HepG2 (cell line): ENCODE measurements around the gene NAPB. TPM values are rescaled to one million over a fixed set of nuclear protein-coding genes. Genes with fewer than 3 reads are reported as not detected.
A peak's percentile ranks its signal among the peaks of the same experiment; 100 is the strongest.

Experiments
- HOXA3 ChIP-seq: sonication (generic); formaldehyde crosslinking; IDR thresholded peaks from 2 replicates; pipeline ENCODE4 v1.5.0; 2020; ENCODE audit warnings: missing genetic modification reagents
- ZNF136 ChIP-seq: sonication (generic); formaldehyde crosslinking; IDR thresholded peaks from 2 replicates; pipeline ENCODE4 v1.8.1; 2022; ENCODE audit warnings: low read depth, mild to moderate bottlenecking, moderate library complexity, missing genetic modification reagents
- ZNF138 ChIP-seq: sonication (generic); formaldehyde crosslinking; IDR thresholded peaks from 2 replicates; pipeline ENCODE4 v1.5.0; 2020; ENCODE audit warnings: mild to moderate bottlenecking, low read depth, missing genetic modification reagents
- ZNF350 ChIP-seq: sonication (generic); formaldehyde crosslinking; IDR thresholded peaks from 2 replicates; pipeline ENCODE4 v1.4.0; 2020; ENCODE audit warnings: mild to moderate bottlenecking, low read depth, missing genetic modification reagents, borderline replicate concordance
- ZNF605 ChIP-seq: sonication (generic); formaldehyde crosslinking; IDR thresholded peaks from 2 replicates; pipeline ENCODE4 v1.8.0; 2022; ENCODE audit warnings: mild to moderate bottlenecking, missing genetic modification reagents
- polyA plus RNA-seq, 8 experiments: library from polyadenylated mRNA; depleted of rRNA in 3 of 8; stranded (reverse) in 7 of 8; unstranded in 1 of 8; fragments of >200 nt; fragmentation: Illumina TruSeq in 4 of 8; extraction: Trizol in 4 of 8; gene quantifications; 2 replicates each; pipeline versions ENCODE4 v1.2.1 to v1.2.3, GENCODE V29; 2011 to 2016; ENCODE audit warnings: low read depth in 4 of 8, missing spikeins in 1 of 8, mixed read lengths in 1 of 8; ENCODE audit not compliant: insufficient read depth in 1 of 8
- total RNA-seq, 5 experiments: library from RNA; depleted of rRNA; stranded (reverse); fragments of >200 nt; fragmentation: Illumina TruSeq; extraction: Trizol; gene quantifications; 2 replicates each; pipeline ENCODE4 v1.2.3, GENCODE V29; 2016; ENCODE audit warnings: low read depth in 1 of 5
- TF ChIP-seq, protein P1 (sequence below): sonication (generic); formaldehyde crosslinking; IDR thresholded peaks from 2 replicates; pipeline ENCODE4 v1.4.0; 2020; ENCODE audit warnings: mild to moderate bottlenecking, missing genetic modification reagents, borderline replicate concordance
- TF ChIP-seq, protein P2 (sequence below): sonication (generic); formaldehyde crosslinking; IDR thresholded peaks from 2 replicates; pipeline ENCODE4 v1.8.0; 2022; ENCODE audit warnings: missing genetic modification reagents, mild to moderate bottlenecking, moderate library complexity, borderline replicate concordance
- TF ChIP-seq, protein P3 (sequence below): sonication (generic); formaldehyde crosslinking; IDR thresholded peaks from 2 replicates; pipeline ENCODE4 v1.4.0; 2020; ENCODE audit warnings: missing genetic modification reagents
- TF ChIP-seq, protein P4 (sequence below): sonication (generic); formaldehyde crosslinking; IDR thresholded peaks from 2 replicates; pipeline ENCODE4 v1.4.0; 2020; ENCODE audit warnings: missing genetic modification reagents
- TF ChIP-seq, protein P5 (sequence below): sonication (generic); formaldehyde crosslinking; IDR thresholded peaks from 2 replicates; pipeline ENCODE4 v1.4.0; 2020; ENCODE audit warnings: missing genetic modification reagents
- TF ChIP-seq, protein P6 (sequence below): sonication (generic); formaldehyde crosslinking; IDR thresholded peaks from 2 replicates; pipeline ENCODE4 v1.8.1; 2023; ENCODE audit warnings: missing genetic modification reagents, mild to moderate bottlenecking, borderline replicate concordance

The NAPB gene
- total and polyA plus RNA-seq, 2 of the 13 experiments (the other 11 are each of a cell fraction or from before 2014, with no cell fraction given) = 15.2 to 16.1 TPM

DNA sequence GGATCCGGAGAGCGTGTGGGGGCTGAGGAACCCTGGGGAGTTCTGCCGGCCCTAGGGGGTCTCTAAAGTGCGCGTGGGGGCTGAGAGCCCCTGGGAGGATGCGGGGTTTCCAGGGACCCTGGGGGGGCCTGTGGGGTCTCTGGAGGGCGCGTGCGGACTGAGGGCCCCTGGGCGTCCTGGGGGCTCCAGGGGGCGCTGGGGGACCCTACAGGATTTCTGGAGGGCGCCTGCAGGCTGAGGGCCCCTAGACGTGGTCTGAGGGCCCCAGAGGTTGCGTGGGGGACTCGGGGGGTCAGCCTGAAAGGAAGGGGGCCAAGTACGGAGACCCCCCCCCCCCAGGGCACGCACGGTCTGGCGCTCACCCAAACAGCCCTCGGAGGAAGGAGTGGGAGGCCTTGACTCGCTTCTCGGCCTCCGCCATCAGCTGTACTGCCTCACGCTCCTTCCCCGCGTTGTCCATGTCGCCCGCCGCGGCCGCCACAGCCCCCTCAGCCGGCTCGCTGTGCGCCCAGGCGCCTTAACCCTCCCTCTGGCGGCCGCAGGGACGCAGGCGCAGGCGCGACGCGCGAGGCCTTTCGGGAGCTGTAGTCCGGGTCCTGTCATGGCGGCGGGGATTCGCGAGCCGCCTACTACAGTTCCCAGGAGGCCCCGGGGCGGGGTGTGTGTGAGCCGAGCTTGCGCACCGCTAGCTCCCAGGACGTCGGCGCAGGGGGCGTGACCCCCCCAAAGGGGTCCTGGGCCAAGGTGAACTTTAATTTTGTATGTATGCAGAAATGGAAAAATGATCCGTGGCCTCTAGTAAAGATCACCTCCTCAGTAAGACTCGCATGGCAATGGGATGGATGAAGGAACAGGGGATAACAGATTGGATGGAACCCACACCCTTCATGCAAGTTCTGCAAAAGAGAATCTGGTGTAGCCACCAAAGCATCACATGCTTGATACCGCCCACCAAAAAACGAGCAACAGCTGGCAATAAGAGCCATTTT, at the start of gene NAPB (continued):
- TF ChIP-seq, protein P1, sequence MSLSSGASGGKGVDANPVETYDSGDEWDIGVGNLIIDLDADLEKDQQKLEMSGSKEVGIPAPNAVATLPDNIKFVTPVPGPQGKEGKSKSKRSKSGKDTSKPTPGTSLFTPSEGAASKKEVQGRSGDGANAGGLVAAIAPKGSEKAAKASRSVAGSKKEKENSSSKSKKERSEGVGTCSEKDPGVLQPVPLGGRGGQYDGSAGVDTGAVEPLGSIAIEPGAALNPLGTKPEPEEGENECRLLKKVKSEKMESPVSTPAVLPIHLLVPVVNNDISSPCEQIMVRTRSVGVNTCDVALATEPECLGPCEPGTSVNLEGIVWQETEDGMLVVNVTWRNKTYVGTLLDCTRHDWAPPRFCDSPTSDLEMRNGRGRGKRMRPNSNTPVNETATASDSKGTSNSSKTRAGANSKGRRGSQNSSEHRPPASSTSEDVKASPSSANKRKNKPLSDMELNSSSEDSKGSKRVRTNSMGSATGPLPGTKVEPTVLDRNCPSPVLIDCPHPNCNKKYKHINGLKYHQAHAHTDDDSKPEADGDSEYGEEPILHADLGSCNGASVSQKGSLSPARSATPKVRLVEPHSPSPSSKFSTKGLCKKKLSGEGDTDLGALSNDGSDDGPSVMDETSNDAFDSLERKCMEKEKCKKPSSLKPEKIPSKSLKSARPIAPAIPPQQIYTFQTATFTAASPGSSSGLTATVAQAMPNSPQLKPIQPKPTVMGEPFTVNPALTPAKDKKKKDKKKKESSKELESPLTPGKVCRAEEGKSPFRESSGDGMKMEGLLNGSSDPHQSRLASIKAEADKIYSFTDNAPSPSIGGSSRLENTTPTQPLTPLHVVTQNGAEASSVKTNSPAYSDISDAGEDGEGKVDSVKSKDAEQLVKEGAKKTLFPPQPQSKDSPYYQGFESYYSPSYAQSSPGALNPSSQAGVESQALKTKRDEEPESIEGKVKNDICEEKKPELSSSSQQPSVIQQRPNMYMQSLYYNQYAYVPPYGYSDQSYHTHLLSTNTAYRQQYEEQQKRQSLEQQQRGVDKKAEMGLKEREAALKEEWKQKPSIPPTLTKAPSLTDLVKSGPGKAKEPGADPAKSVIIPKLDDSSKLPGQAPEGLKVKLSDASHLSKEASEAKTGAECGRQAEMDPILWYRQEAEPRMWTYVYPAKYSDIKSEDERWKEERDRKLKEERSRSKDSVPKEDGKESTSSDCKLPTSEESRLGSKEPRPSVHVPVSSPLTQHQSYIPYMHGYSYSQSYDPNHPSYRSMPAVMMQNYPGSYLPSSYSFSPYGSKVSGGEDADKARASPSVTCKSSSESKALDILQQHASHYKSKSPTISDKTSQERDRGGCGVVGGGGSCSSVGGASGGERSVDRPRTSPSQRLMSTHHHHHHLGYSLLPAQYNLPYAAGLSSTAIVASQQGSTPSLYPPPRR (CRISPR knock-in tag) = 0 out of 2 replicates have a peak, but pooled peaks have one; percentile 61
- TF ChIP-seq, protein P2, sequence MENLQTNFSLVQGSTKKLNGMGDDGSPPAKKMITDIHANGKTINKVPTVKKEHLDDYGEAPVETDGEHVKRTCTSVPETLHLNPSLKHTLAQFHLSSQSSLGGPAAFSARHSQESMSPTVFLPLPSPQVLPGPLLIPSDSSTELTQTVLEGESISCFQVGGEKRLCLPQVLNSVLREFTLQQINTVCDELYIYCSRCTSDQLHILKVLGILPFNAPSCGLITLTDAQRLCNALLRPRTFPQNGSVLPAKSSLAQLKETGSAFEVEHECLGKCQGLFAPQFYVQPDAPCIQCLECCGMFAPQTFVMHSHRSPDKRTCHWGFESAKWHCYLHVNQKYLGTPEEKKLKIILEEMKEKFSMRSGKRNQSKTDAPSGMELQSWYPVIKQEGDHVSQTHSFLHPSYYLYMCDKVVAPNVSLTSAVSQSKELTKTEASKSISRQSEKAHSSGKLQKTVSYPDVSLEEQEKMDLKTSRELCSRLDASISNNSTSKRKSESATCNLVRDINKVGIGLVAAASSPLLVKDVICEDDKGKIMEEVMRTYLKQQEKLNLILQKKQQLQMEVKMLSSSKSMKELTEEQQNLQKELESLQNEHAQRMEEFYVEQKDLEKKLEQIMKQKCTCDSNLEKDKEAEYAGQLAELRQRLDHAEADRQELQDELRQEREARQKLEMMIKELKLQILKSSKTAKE (CRISPR knock-in tag) = peak; percentile 47; the same call in 1 of the 2 replicates
- TF ChIP-seq, protein P3, sequence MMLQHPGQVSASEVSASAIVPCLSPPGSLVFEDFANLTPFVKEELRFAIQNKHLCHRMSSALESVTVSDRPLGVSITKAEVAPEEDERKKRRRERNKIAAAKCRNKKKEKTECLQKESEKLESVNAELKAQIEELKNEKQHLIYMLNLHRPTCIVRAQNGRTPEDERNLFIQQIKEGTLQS (CRISPR knock-in tag) = no peak
- TF ChIP-seq ZNF605 (CRISPR knock-in tag) (peak; percentile 61; the same call in 1 of the 2 replicates), HOXA3 (peak; percentile 89), ZNF138 (CRISPR knock-in tag) (no peak), ZNF136 (peak; percentile 99), ZNF350 (CRISPR knock-in tag) (peak; percentile 71; the same call in 1 of the 2 replicates)
- TF ChIP-seq, protein P4, sequence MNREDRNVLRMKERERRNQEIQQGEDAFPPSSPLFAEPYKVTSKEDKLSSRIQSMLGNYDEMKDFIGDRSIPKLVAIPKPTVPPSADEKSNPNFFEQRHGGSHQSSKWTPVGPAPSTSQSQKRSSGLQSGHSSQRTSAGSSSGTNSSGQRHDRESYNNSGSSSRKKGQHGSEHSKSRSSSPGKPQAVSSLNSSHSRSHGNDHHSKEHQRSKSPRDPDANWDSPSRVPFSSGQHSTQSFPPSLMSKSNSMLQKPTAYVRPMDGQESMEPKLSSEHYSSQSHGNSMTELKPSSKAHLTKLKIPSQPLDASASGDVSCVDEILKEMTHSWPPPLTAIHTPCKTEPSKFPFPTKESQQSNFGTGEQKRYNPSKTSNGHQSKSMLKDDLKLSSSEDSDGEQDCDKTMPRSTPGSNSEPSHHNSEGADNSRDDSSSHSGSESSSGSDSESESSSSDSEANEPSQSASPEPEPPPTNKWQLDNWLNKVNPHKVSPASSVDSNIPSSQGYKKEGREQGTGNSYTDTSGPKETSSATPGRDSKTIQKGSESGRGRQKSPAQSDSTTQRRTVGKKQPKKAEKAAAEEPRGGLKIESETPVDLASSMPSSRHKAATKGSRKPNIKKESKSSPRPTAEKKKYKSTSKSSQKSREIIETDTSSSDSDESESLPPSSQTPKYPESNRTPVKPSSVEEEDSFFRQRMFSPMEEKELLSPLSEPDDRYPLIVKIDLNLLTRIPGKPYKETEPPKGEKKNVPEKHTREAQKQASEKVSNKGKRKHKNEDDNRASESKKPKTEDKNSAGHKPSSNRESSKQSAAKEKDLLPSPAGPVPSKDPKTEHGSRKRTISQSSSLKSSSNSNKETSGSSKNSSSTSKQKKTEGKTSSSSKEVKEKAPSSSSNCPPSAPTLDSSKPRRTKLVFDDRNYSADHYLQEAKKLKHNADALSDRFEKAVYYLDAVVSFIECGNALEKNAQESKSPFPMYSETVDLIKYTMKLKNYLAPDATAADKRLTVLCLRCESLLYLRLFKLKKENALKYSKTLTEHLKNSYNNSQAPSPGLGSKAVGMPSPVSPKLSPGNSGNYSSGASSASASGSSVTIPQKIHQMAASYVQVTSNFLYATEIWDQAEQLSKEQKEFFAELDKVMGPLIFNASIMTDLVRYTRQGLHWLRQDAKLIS = 0 out of 2 replicates have a peak, but pooled peaks have one; percentile 61
- TF ChIP-seq, protein P5, sequence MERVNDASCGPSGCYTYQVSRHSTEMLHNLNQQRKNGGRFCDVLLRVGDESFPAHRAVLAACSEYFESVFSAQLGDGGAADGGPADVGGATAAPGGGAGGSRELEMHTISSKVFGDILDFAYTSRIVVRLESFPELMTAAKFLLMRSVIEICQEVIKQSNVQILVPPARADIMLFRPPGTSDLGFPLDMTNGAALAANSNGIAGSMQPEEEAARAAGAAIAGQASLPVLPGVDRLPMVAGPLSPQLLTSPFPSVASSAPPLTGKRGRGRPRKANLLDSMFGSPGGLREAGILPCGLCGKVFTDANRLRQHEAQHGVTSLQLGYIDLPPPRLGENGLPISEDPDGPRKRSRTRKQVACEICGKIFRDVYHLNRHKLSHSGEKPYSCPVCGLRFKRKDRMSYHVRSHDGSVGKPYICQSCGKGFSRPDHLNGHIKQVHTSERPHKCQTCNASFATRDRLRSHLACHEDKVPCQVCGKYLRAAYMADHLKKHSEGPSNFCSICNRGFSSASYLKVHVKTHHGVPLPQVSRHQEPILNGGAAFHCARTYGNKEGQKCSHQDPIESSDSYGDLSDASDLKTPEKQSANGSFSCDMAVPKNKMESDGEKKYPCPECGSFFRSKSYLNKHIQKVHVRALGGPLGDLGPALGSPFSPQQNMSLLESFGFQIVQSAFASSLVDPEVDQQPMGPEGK = peak; percentile 98
- TF ChIP-seq, protein P6, sequence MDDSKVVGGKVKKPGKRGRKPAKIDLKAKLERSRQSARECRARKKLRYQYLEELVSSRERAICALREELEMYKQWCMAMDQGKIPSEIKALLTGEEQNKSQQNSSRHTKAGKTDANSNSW (CRISPR knock-in tag) = no peak
